ENCODE data around the gene POU6F2. TPM values are rescaled to one million over a fixed set of nuclear protein-coding genes. Genes with fewer than 3 reads are reported as not detected.

The POU6F2 gene
- total RNA-seq, 6 experiments from 2014 or later = 0.12 to 2.1 (median 0.64) TPM; not detected in 2

- Histone ChIP-seq H3K27ac (no peak overlapping the region), H3K9me3 (no peaks in the 10 kb centered on the region), H3K27me3 (no peaks in the 10 kb centered on the region), H3K4me3 (no peak overlapping the region), H3K36me3 (no peaks in the 10 kb centered on the region), H3K4me1 (no peaks in the 10 kb centered on the region)
- intact Hi-C loops (cut with DNase I) = no loop called here
- no peak for ATAC-seq
- no peak for DNase-seq
- 70% methylated on average over 2 of the region's 2 CpGs for WGBS (ENCODE audit: insufficient coverage, low coverage, low lambda C conversion rate, missing lambda C conversion rate)
- TF ChIP-seq CTCF (IDR thresholded peaks at IDR 0.05) = no peak
- no peak for TF ChIP-seq POLR2A (IDR thresholded peaks at IDR 0.05)
Observed at GRCh38 chr7:39490296-39490695, 512.6 kb downstream of the POU6F2 start.

- Histone ChIP-seq H3K27ac (no peak overlapping the region), H3K27me3 (no peaks in the 10 kb centered on the region), H3K36me3 (no peaks in the 10 kb centered on the region), H3K4me1 (no peaks in the 10 kb centered on the region), H3K9me3 (no peaks in the 10 kb centered on the region), H3K4me3 (no peak overlapping the region)
- 60% methylated on average over 1 of the region's 1 CpG for WGBS (ENCODE audit: insufficient coverage, low coverage, low lambda C conversion rate, missing lambda C conversion rate)
- no peak for DNase-seq
- intact Hi-C loops (cut with DNase I) = no loop called here
- no peak for ATAC-seq
- TF ChIP-seq POLR2A (IDR thresholded peaks at IDR 0.05) = no peak
Observed at GRCh38 chr7:39493934-39494333, 516.2 kb downstream of the POU6F2 start.

- no peaks in the 10 kb centered on the region for H3K4me1 ChIP-seq
- DNase-seq = no peak
- 51% methylated on average over 3 of the region's 3 CpGs for WGBS (ENCODE audit: insufficient coverage, low coverage, low lambda C conversion rate, missing lambda C conversion rate)
- no peak overlapping the region for H3K4me3 ChIP-seq
- ATAC-seq = no peak
- no peaks in the 10 kb centered on the region for H3K9me3 ChIP-seq
- TF ChIP-seq CTCF (IDR thresholded peaks at IDR 0.05) (no peak), POLR2A (IDR thresholded peaks at IDR 0.05) (no peak)
- no peak overlapping the region for H3K27ac ChIP-seq
- intact Hi-C loops (cut with DNase I) = no loop called here
- H3K27me3 ChIP-seq = no peaks in the 10 kb centered on the region
- H3K36me3 ChIP-seq = no peaks in the 10 kb centered on the region
Observed at GRCh38 chr7:39501358-39501757, 523.6 kb downstream of the POU6F2 start.

GRCh38 chr7:39504963-39505362 is 527.3 kb downstream of the POU6F2 start:
- WGBS (ENCODE audit: insufficient coverage, low coverage, low lambda C conversion rate, missing lambda C conversion rate) = 55% methylated on average over 3 of the region's 3 CpGs
- Histone ChIP-seq H3K4me3 (no peak overlapping the region), H3K9me3 (no peaks in the 10 kb centered on the region), H3K4me1 (no peaks in the 10 kb centered on the region), H3K27ac (no peak overlapping the region), H3K27me3 (no peaks in the 10 kb centered on the region), H3K36me3 (no peaks in the 10 kb centered on the region)
- ATAC-seq = no peak
- intact Hi-C loops (cut with DNase I) = no loop called here
- TF ChIP-seq CTCF (IDR thresholded peaks at IDR 0.05) (no peak), POLR2A (IDR thresholded peaks at IDR 0.05) (no peak)
- peak in 1 of 3 donors; percentile 24 for DNase-seq

- DNase-seq (no peak), ATAC-seq (no peak)
- intact Hi-C loops (cut with DNase I) = no loop called here
- no peak overlapping the region for H3K4me3 ChIP-seq
- no peaks in the 10 kb centered on the region for H3K36me3 ChIP-seq
- H3K27ac ChIP-seq = no peak overlapping the region
- TF ChIP-seq POLR2A (IDR thresholded peaks at IDR 0.05) (no peak), CTCF (IDR thresholded peaks at IDR 0.05) (no peak)
- 66% methylated on average over 6 of the region's 8 CpGs for WGBS (ENCODE audit: insufficient coverage, low coverage, low lambda C conversion rate, missing lambda C conversion rate)
- H3K4me1 ChIP-seq = no peaks in the 10 kb centered on the region
- H3K9me3 ChIP-seq = no peaks in the 10 kb centered on the region
- H3K27me3 ChIP-seq = no peaks in the 10 kb centered on the region
Observed at GRCh38 chr7:39507866-39508551, 530.3 kb downstream of the POU6F2 start.

Data from right lobe of liver (tissue), 6 donors.